SK-N-SH treated with all-trans-retinoic acid at 6 μM for 48 hours (cell line): Measurements from ENCODE around the gene ISCA2.

ENCODE experiments used
- ARNTL ChIP-seq: fragments of 450-650 bp; formaldehyde crosslinking; IDR thresholded peaks from 2 replicates; pipeline ENCODE4 v1.5.0; 2020; ENCODE audit warnings: low read depth, mild to moderate bottlenecking, moderate library complexity, borderline replicate concordance
- BACH2 ChIP-seq: fragments of 250-450 bp; sonication (Bioruptor Pico); IDR thresholded peaks from 2 replicates; pipeline ENCODE4 v1.9.0; 2021; ENCODE audit warnings: mild to moderate bottlenecking, borderline replicate concordance
- CSDC2 ChIP-seq: fragments of 250-450 bp; sonication (Bioruptor Pico); IDR thresholded peaks from 2 replicates; pipeline ENCODE4 v1.5.0; 2020; ENCODE audit warnings: mild to moderate bottlenecking, moderate library complexity
- GLIS3 ChIP-seq: fragments of 250-450 bp; sonication (Bioruptor Pico); IDR thresholded peaks from 2 replicates; pipeline ENCODE4 v1.5.0; 2020; ENCODE audit warnings: mild to moderate bottlenecking, moderate library complexity
- PPARA ChIP-seq: fragments of 250-450 bp; sonication (Bioruptor Pico); IDR thresholded peaks from 2 replicates; pipeline ENCODE4 v1.5.0; 2020; ENCODE audit warnings: mild to moderate bottlenecking, borderline replicate concordance
- ZC3H10 ChIP-seq: fragments of 250-450 bp; sonication (Bioruptor Pico); IDR thresholded peaks from 2 replicates; pipeline ENCODE4 v1.5.1; 2021; ENCODE audit warnings: mild to moderate bottlenecking, moderate library complexity
- ZFP3 ChIP-seq: fragments of 250-450 bp; sonication (Bioruptor Pico); IDR thresholded peaks from 2 replicates; pipeline ENCODE4 v1.5.0; 2020; ENCODE audit warnings: mild to moderate bottlenecking, moderate library complexity
- ZFP30 ChIP-seq: fragments of 450-650 bp; formaldehyde crosslinking; IDR thresholded peaks from 2 replicates; pipeline ENCODE4 v1.5.0; 2022; ENCODE audit warnings: mild to moderate bottlenecking, moderate library complexity
- ZNF70 ChIP-seq: fragments of 450-650 bp; formaldehyde crosslinking; IDR thresholded peaks from 2 replicates; pipeline ENCODE4 v1.5.0; 2020; ENCODE audit warnings: mild to moderate bottlenecking, moderate library complexity
- TF ChIP-seq, protein P1 (sequence below): fragments of 250-450 bp; sonication (Bioruptor Pico); IDR thresholded peaks from 2 replicates; pipeline ENCODE4 v1.5.0; 2020; ENCODE audit warnings: mild to moderate bottlenecking, moderate library complexity
- TF ChIP-seq, protein P2 (sequence below): fragments of 250-450 bp; sonication (Bioruptor Pico); IDR thresholded peaks from 2 replicates; pipeline ENCODE4 v1.8.0; 2020; ENCODE audit warnings: mild to moderate bottlenecking, moderate library complexity, borderline replicate concordance

- TF ChIP-seq ZNF70 (no peak), BACH2 (CRISPR knock-in tag) (no peak), ARNTL (CRISPR knock-in tag) (no peak), ZC3H10 (CRISPR knock-in tag) (no peak), CSDC2 (CRISPR knock-in tag) (no peak), ZFP30 (CRISPR knock-in tag) (no peak), ZFP3 (no peak), GLIS3 (no peak), PPARA (no peak)
- TF ChIP-seq, protein P1, sequence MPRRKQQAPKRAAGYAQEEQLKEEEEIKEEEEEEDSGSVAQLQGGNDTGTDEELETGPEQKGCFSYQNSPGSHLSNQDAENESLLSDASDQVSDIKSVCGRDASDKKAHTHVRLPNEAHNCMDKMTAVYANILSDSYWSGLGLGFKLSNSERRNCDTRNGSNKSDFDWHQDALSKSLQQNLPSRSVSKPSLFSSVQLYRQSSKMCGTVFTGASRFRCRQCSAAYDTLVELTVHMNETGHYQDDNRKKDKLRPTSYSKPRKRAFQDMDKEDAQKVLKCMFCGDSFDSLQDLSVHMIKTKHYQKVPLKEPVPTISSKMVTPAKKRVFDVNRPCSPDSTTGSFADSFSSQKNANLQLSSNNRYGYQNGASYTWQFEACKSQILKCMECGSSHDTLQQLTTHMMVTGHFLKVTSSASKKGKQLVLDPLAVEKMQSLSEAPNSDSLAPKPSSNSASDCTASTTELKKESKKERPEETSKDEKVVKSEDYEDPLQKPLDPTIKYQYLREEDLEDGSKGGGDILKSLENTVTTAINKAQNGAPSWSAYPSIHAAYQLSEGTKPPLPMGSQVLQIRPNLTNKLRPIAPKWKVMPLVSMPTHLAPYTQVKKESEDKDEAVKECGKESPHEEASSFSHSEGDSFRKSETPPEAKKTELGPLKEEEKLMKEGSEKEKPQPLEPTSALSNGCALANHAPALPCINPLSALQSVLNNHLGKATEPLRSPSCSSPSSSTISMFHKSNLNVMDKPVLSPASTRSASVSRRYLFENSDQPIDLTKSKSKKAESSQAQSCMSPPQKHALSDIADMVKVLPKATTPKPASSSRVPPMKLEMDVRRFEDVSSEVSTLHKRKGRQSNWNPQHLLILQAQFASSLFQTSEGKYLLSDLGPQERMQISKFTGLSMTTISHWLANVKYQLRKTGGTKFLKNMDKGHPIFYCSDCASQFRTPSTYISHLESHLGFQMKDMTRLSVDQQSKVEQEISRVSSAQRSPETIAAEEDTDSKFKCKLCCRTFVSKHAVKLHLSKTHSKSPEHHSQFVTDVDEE, result no peak
- TF ChIP-seq, protein P2, sequence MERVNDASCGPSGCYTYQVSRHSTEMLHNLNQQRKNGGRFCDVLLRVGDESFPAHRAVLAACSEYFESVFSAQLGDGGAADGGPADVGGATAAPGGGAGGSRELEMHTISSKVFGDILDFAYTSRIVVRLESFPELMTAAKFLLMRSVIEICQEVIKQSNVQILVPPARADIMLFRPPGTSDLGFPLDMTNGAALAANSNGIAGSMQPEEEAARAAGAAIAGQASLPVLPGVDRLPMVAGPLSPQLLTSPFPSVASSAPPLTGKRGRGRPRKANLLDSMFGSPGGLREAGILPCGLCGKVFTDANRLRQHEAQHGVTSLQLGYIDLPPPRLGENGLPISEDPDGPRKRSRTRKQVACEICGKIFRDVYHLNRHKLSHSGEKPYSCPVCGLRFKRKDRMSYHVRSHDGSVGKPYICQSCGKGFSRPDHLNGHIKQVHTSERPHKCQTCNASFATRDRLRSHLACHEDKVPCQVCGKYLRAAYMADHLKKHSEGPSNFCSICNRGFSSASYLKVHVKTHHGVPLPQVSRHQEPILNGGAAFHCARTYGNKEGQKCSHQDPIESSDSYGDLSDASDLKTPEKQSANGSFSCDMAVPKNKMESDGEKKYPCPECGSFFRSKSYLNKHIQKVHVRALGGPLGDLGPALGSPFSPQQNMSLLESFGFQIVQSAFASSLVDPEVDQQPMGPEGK, result no peak
These were observed 45.1 kb downstream of the ISCA2 start for GRCh38 chr14:74538411-74539391.
